OCI-LY7 (cell line): ENCODE measurements around the gene ERMP1. TPM values are rescaled to one million over a fixed set of nuclear protein-coding genes. Genes with fewer than 3 reads are reported as not detected.

ENCODE experiments used
- BruUV-seq: library from RNA; stranded (reverse); fragments of 400-500 nt; replicated peaks from 2 replicates; lab custom pipeline; 2021; lab: Mats Ljungman, UMichigan
- CTCF ChIA-PET: fragments of 300-600 bp; sonication (Branson Sonifier 250); formaldehyde crosslinking; loops from one replicate; lab custom pipeline; 2022; ENCODE audit warnings: antibody characterized with exemption; ENCODE audit not compliant: unreplicated experiment; lab: Charles Lee
- POLR2A ChIA-PET: fragments of 300-600 bp; sonication (Branson Sonifier 250); formaldehyde crosslinking; loops from one replicate; lab custom pipeline; 2022; ENCODE audit warnings: antibody characterized with exemption; lab: Charles Lee
- DNase-seq: peaks from one replicate; pipeline ENCODE4 v3.0.0-alpha.2; 2015; ENCODE audit warnings: low spot score
- H2AFZ ChIP-seq: fragments of 200-600 bp; sonication (generic), shearing (Covaris generic); 2 replicates; pipeline ENCODE4 v1.6.1; 2014; ENCODE audit warnings: mild to moderate bottlenecking, antibody characterized with exemption, low read length, moderate library complexity
- H3K27ac ChIP-seq: fragments of 200-600 bp; sonication (generic); 2 replicates; pipeline ENCODE4 v1.5.1; 2014; ENCODE audit warnings: mixed run types, low read depth, mild to moderate bottlenecking, moderate library complexity, low read length, inconsistent platforms; ENCODE audit not compliant: poor library complexity, severe bottlenecking
- H3K36me3 ChIP-seq: fragments of 200-600 bp; sonication (generic); 2 replicates; pipeline ENCODE4 v1.6.1; 2014; ENCODE audit warnings: mild to moderate bottlenecking, antibody characterized with exemption, low read length, moderate library complexity, mixed read lengths; ENCODE audit not compliant: insufficient read depth
- H3K4me1 ChIP-seq: fragments of 200-600 bp; sonication (generic); 2 replicates; pipeline ENCODE4 v1.5.1; 2014; ENCODE audit warnings: mild to moderate bottlenecking, low read length; ENCODE audit not compliant: insufficient read depth, poor library complexity, severe bottlenecking
- H3K4me2 ChIP-seq: fragments of 200-600 bp; sonication (generic); 2 replicates; pipeline ENCODE4 v1.6.1; 2014; ENCODE audit warnings: mild to moderate bottlenecking, low read length
- H3K4me3 ChIP-seq: fragments of 200-600 bp; sonication (generic); 2 replicates; pipeline ENCODE4 v1.5.1; 2014; ENCODE audit warnings: mild to moderate bottlenecking, low read depth, low read length; ENCODE audit not compliant: poor library complexity, severe bottlenecking
- H3K79me2 ChIP-seq: fragments of 200-600 bp; sonication (generic); 2 replicates; pipeline ENCODE4 v1.6.1; 2016; ENCODE audit warnings: low read depth, mild to moderate bottlenecking, low read length, moderate library complexity, mixed read lengths; ENCODE audit not compliant: insufficient read depth
- H3K9me2 ChIP-seq: fragments of 200-600 bp; sonication (generic); 2 replicates; pipeline ENCODE4 v1.6.1; 2016; ENCODE audit warnings: mild to moderate bottlenecking, low read length, mixed read lengths; ENCODE audit not compliant: insufficient read depth
- H3K9me3 ChIP-seq: fragments of 200-600 bp; sonication (generic); 2 replicates; pipeline ENCODE4 v1.6.1; 2014; ENCODE audit warnings: mild to moderate bottlenecking, mixed run types, low read length, mixed read lengths
- H4K20me1 ChIP-seq: fragments of 200-600 bp; sonication (generic); 2 replicates; pipeline ENCODE4 v1.6.1; 2014; ENCODE audit warnings: mild to moderate bottlenecking, antibody characterized with exemption, low read length, moderate library complexity, mixed read lengths; ENCODE audit not compliant: insufficient read depth
- CTCF ChIP-seq: fragments of 200-600 bp; sonication (generic); conservative IDR thresholded peaks from 2 replicates; pipeline ENCODE4 v1.5.1; 2014; ENCODE audit warnings: mild to moderate bottlenecking, antibody characterized with exemption, low read length, moderate library complexity, mixed read lengths
- EZH2phosphoT487 ChIP-seq: fragments of 200-600 bp; sonication (generic); IDR thresholded peaks from 2 replicates; pipeline ENCODE4 v1.6.1; 2018; ENCODE audit warnings: low read depth, borderline replicate concordance, mild to moderate bottlenecking, mixed run types, antibody characterized with exemption, low read length, moderate library complexity, mixed read lengths
- intact Hi-C: fragments of 100-400 bp; cut with micrococcal nuclease; formaldehyde crosslinking; loops from one replicate; pipeline ENCODE4 v1.10.0; 2022; ENCODE audit not compliant: unreplicated experiment
- total RNA-seq, 2 experiments: library from RNA; depleted of rRNA in 1 of 2; stranded (reverse); fragments of >200 nt in 1 of 2; shearing (Covaris generic) in 1 of 2; gene quantifications; 2 replicates each; pipeline ENCODE4 v1.2.3, GENCODE V29; 2014 to 2022

The ERMP1 gene
- total RNA-seq, 2 experiments from 2014 or later: 7.9 to 14.6 TPM

DNA sequence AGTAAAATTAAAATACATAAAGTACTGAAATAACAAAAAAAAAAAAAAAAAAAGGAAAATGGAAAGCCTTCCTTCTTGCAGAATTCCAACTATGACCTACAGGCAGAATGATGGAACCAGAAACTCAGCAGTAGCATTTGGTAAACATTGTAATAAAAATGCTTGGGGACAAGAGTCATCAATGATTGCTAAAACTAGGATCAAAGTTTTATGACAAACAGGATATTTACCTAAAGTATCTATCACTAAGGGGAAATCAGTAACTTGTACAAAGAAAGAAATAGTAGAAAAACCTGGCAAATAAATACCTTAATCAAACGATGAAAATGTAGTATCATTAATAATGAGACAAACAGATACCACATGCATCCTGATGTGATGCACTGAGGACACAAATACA lies 17.5 kb downstream of the ERMP1 start:
- DNase-seq: no peak
- CTCF ChIA-PET: no interaction called here
- peaks cover 58% of the 10 kb centered on the region for H3K36me3 ChIP-seq
- intact Hi-C loops: no loop called here
- no peak overlapping the region for H3K27ac ChIP-seq
- POLR2A ChIA-PET: no interaction called here
- BruUV-seq: no TSS peak
- no peaks in the 10 kb centered on the region for H3K4me1 ChIP-seq
- H3K9me2 ChIP-seq: no peaks in the 10 kb centered on the region
- no peaks in the 10 kb centered on the region for H3K9me3 ChIP-seq
- no peaks in the 10 kb centered on the region for H4K20me1 ChIP-seq
- H3K4me2 ChIP-seq: no peak overlapping the region
- no peak for TF ChIP-seq EZH2phosphoT487
- no peak for TF ChIP-seq CTCF
- no peaks in the 10 kb centered on the region for H3K79me2 ChIP-seq
- H2AFZ ChIP-seq: no peak overlapping the region
- no peak overlapping the region for H3K4me3 ChIP-seq

DNA sequence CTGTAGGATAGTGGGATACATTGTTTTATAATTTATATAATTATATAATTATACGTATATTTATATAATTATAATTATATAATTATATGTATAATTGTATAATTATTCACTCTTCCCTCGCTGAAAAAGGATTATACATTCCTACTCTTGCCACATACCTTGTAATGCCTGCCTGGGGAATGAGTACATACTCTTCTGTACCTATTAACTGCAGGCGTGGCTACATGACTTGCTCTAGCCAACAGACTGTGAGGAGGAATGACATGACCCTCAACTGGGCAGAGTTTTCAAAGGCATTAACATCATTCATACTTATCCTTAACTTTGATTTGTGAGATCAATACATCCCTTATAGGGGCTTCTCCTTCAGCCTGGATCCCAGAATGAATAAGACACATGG lies 19.1 kb downstream of the ERMP1 start:
- Histone ChIP-seq H3K79me2 (no peaks in the 10 kb centered on the region), H3K4me2 (no peak overlapping the region), H2AFZ (no peak overlapping the region), H3K4me3 (no peak overlapping the region), H4K20me1 (no peaks in the 10 kb centered on the region), H3K27ac (no peak overlapping the region), H3K36me3 (peaks cover 63% of the 10 kb centered on the region), H3K4me1 (no peaks in the 10 kb centered on the region), H3K9me2 (no peaks in the 10 kb centered on the region), H3K9me3 (no peaks in the 10 kb centered on the region)
- no TSS peak for BruUV-seq
- TF ChIP-seq EZH2phosphoT487 (no peak), CTCF (no peak)
- no peak for DNase-seq
- intact Hi-C loops: no loop called here
- CTCF ChIA-PET: no interaction called here
- POLR2A ChIA-PET: interaction anchor here (0.7 kb wide), 1 partner anchor 350 kb away, joined by 3 read pairs; no protein-coding TSS in a partner anchor

DNA sequence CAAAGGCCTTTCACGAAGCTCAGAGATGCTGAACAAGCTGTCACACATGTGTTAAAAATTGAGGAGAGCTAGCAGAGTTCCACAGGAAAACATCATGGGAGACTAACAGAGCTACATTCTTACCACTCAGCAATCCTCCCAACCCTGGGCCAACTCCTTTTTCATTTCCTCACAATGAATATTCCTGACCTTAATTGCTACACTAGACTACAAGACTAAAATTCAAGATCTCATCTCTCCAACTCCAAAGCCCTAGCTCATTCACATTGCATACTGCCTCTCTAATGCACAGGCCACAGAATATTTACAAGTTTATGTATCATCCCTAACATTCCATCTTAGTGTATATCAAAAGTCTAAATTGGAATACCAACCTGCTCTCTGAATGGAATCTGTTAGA lies 21.2 kb downstream of the ERMP1 start:
- intact Hi-C loops: no loop called here
- H3K4me1 ChIP-seq: no peaks in the 10 kb centered on the region
- no peaks in the 10 kb centered on the region for H3K9me2 ChIP-seq
- BruUV-seq: no TSS peak
- H3K27ac ChIP-seq: no peak overlapping the region
- no peak for TF ChIP-seq CTCF
- TF ChIP-seq EZH2phosphoT487: no peak
- peaks cover 55% of the 10 kb centered on the region for H3K36me3 ChIP-seq
- no peak overlapping the region for H3K4me3 ChIP-seq
- H3K4me2 ChIP-seq: no peak overlapping the region
- no peaks in the 10 kb centered on the region for H3K9me3 ChIP-seq
- ChIA-PET POLR2A (interaction anchor here (0.6 kb wide), 1 partner anchor 96 kb away, joined by 3 read pairs; no protein-coding TSS in a partner anchor), CTCF (no interaction called here)
- no peaks in the 10 kb centered on the region for H4K20me1 ChIP-seq
- H2AFZ ChIP-seq: no peak overlapping the region
- no peak for DNase-seq
- H3K79me2 ChIP-seq: no peaks in the 10 kb centered on the region
